ENCODE measurements around the gene GPLD1.

The GPLD1 gene

GRCh38 chr6:24489881-24490280 is 503 bp upstream of the GPLD1 start:
- no peak for TF ChIP-seq GATA3 (IDR thresholded peaks at IDR 0.05; ENCODE audit: low read depth, low read length)
- TF ChIP-seq GATA2 (IDR thresholded peaks at IDR 0.05; ENCODE audit: low read depth, low read length) = no peak

- TF ChIP-seq GATA3 (IDR thresholded peaks at IDR 0.05; ENCODE audit: low read depth, low read length) (no peak), GATA2 (IDR thresholded peaks at IDR 0.05; ENCODE audit: low read depth, low read length) (no peak)
Measured at GRCh38 chr6:24486065-24486464, 3.3 kb downstream of the GPLD1 start.

- no peak for TF ChIP-seq GATA3 (IDR thresholded peaks at IDR 0.05; ENCODE audit: low read depth, low read length)
- TF ChIP-seq GATA2 (IDR thresholded peaks at IDR 0.05; ENCODE audit: low read depth, low read length) = no peak
Measured at GRCh38 chr6:24484657-24485323, 4.6 kb downstream of the GPLD1 start.

GRCh38 chr6:24481449-24481848 is 7.9 kb downstream of the GPLD1 start:
- TF ChIP-seq GATA2 (IDR thresholded peaks at IDR 0.05; ENCODE audit: low read depth, low read length) = no peak
- TF ChIP-seq GATA3 (IDR thresholded peaks at IDR 0.05; ENCODE audit: low read depth, low read length) = no peak

GRCh38 chr6:24480705-24481104 is 8.7 kb downstream of the GPLD1 start:
- TF ChIP-seq GATA3 (IDR thresholded peaks at IDR 0.05; ENCODE audit: low read depth, low read length) (no peak), GATA2 (IDR thresholded peaks at IDR 0.05; ENCODE audit: low read depth, low read length) (no peak)

- TF ChIP-seq GATA2 (IDR thresholded peaks at IDR 0.05; ENCODE audit: low read depth, low read length) (no peak), GATA3 (IDR thresholded peaks at IDR 0.05; ENCODE audit: low read depth, low read length) (no peak)
Measured at GRCh38 chr6:24478903-24479302, 10.5 kb downstream of the GPLD1 start.

GRCh38 chr6:24477070-24477469 is 12.3 kb downstream of the GPLD1 start:
- TF ChIP-seq GATA2 (IDR thresholded peaks at IDR 0.05; ENCODE audit: low read depth, low read length) = no peak
- no peak for TF ChIP-seq GATA3 (IDR thresholded peaks at IDR 0.05; ENCODE audit: low read depth, low read length)

GRCh38 chr6:24476631-24477030 is 12.7 kb downstream of the GPLD1 start:
- TF ChIP-seq GATA3 (IDR thresholded peaks at IDR 0.05; ENCODE audit: low read depth, low read length) (no peak), GATA2 (IDR thresholded peaks at IDR 0.05; ENCODE audit: low read depth, low read length) (no peak)

- TF ChIP-seq GATA3 (IDR thresholded peaks at IDR 0.05; ENCODE audit: low read depth, low read length) = no peak
- TF ChIP-seq GATA2 (IDR thresholded peaks at IDR 0.05; ENCODE audit: low read depth, low read length) = no peak
Measured at GRCh38 chr6:24472181-24472580, 17.2 kb downstream of the GPLD1 start.

- no peak for TF ChIP-seq GATA3 (IDR thresholded peaks at IDR 0.05; ENCODE audit: low read depth, low read length)
Measured at GRCh38 chr6:24469811-24470210, 19.6 kb downstream of the GPLD1 start.

GRCh38 chr6:24464253-24465038 is 24.9 kb downstream of the GPLD1 start:
- TF ChIP-seq GATA3 (IDR thresholded peaks at IDR 0.05; ENCODE audit: low read depth, low read length) (no peak), GATA2 (IDR thresholded peaks at IDR 0.05; ENCODE audit: low read depth, low read length) (no peak)

GRCh38 chr6:24460966-24461365 is 28.4 kb downstream of the GPLD1 start:
- TF ChIP-seq GATA3 (IDR thresholded peaks at IDR 0.05; ENCODE audit: low read depth, low read length) (no peak), GATA2 (IDR thresholded peaks at IDR 0.05; ENCODE audit: low read depth, low read length) (no peak)

GRCh38 chr6:24458941-24459340 is 30.4 kb downstream of the GPLD1 start:
- TF ChIP-seq GATA2 (IDR thresholded peaks at IDR 0.05; ENCODE audit: low read depth, low read length) (no peak), GATA3 (IDR thresholded peaks at IDR 0.05; ENCODE audit: low read depth, low read length) (no peak)

GRCh38 chr6:24458134-24458533 is 31.2 kb downstream of the GPLD1 start:
- TF ChIP-seq GATA2 (IDR thresholded peaks at IDR 0.05; ENCODE audit: low read depth, low read length) (no peak), GATA3 (IDR thresholded peaks at IDR 0.05; ENCODE audit: low read depth, low read length) (no peak)

GRCh38 chr6:24455061-24455460 is 34.3 kb downstream of the GPLD1 start:
- no peak for TF ChIP-seq GATA3 (IDR thresholded peaks at IDR 0.05; ENCODE audit: low read depth, low read length)
